ENCODE results near the gene AMER3. TPM values are rescaled to one million over a fixed set of nuclear protein-coding genes. Genes with fewer than 3 reads are reported as not detected.

The AMER3 gene
- total and polyA plus RNA-seq, 2 of the 8 experiments (the other 6 are each of a cell fraction or from before 2014, with no cell fraction given), result 0.15 to 0.19 TPM

DNA sequence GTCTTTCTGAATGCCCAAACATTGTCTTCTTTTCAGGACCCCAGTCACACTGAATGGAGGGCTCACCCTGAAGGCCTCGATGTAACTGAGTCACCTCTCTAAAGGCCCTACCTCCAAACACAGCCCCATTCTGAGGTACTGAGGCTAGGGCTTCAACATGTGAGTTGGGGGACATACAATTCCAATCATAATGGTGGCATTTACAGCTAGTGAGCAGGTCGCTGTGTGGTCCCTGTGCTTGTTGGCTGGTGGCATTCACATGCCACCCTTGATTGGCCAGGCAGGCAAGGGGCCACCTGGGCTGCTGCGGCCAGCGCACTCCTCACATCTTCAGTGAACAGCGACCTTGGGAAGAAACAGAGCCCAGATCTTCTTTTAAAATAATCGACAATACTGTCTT, 30.7 kb downstream of the AMER3 start:
- no peak overlapping the region for H2AK5ac ChIP-seq (ENCODE audit: low read depth, low read length)
- no peak overlapping the region for H3K4me2 ChIP-seq (ENCODE audit: insufficient read depth in 1 of 2, low read depth in 2 of 2, low read length in 2 of 2)
- no peak overlapping the region for H2BK15ac ChIP-seq (ENCODE audit: low read length)
- no peak overlapping the region for H3K23ac ChIP-seq (ENCODE audit: insufficient read length)
- H2BK120ac ChIP-seq (replicated peaks; ENCODE audit: low read depth, low read length), result no peak overlapping the region
- no peaks in the 10 kb centered on the region for H3K79me1 ChIP-seq (ENCODE audit: low read depth, low read length)
- H3K23me2 ChIP-seq (ENCODE audit: low read depth, low read length), result peaks cover 3% of the 10 kb centered on the region; the same call in 1 of the 2 replicates
- FAIRE-seq (no peak), DNase-seq (ENCODE audit: low read depth in 1 of 2, low spot score in 2 of 2) (no peak)
- no peak overlapping the region for H3K9ac ChIP-seq (replicated peaks in 1 of 4; ENCODE audit: extremely low read depth in 1 of 4, low read depth in 3 of 4, low read length in 3 of 4)
- no peak overlapping the region for H2BK12ac ChIP-seq (ENCODE audit: low read depth, low read length)
- no peak overlapping the region for H2AFZ ChIP-seq (ENCODE audit: low read length)
- peaks cover 0 to 3% of the 10 kb centered on the region in 2 experiments for H4K20me1 ChIP-seq (replicated peaks in 1 of 2; ENCODE audit: control insufficient read depth in 1 of 2, insufficient read depth in 2 of 2, low read length in 2 of 2)
- no peak overlapping the region for H3K4me3 ChIP-seq (ENCODE audit: extremely low read depth in 1 of 4, insufficient read depth in 2 of 4, low read depth in 3 of 4, low read length in 4 of 4)
- H2BK5ac ChIP-seq (ENCODE audit: low read depth, low read length), result no peak overlapping the region
- no peak for TF ChIP-seq NANOG (IDR thresholded peaks at IDR 0.05; ENCODE audit: insufficient read depth, low read depth, low read length, poor library complexity, severe bottlenecking)
- no peak for TF ChIP-seq SIRT6 (IDR thresholded peaks at IDR 0.05; ENCODE audit: low read length)
- no peak for TF ChIP-seq KDM5A (IDR thresholded peaks at IDR 0.05; ENCODE audit: low read length)
- no peak for TF ChIP-seq JUND (IDR thresholded peaks at IDR 0.05; ENCODE audit: low read length)
- TF ChIP-seq SIX5 (IDR thresholded peaks at IDR 0.05; ENCODE audit: low read depth, low read length), result no peak
- TF ChIP-seq POU5F1 (IDR thresholded peaks at IDR 0.05; ENCODE audit: low read depth, low read length), result no peak
- H3K14ac ChIP-seq (ENCODE audit: insufficient read length), result no peak overlapping the region
- H3K27ac ChIP-seq (ENCODE audit: low read depth, low read length), result no peak overlapping the region
- no peaks in the 10 kb centered on the region for H3K36me3 ChIP-seq (ENCODE audit: control insufficient read depth in 2 of 4, insufficient read depth in 4 of 4, low read length in 3 of 4)
- H3K56ac ChIP-seq (replicated peaks; ENCODE audit: insufficient read length, low read depth, low read length), result no peak overlapping the region
- ChIA-PET CTCF (ENCODE audit: partially characterized antibody) (interaction anchor here (2.9 kb wide), 1 partner anchor 11 kb away, joined by 12 read pairs; no protein-coding TSS in a partner anchor), POLR2A (ENCODE audit: partially characterized antibody) (no interaction called here)
- H3K27me3 ChIP-seq (replicated peaks in 1 of 4; ENCODE audit: control insufficient read depth in 3 of 4, extremely low read depth in 1 of 4, insufficient read depth in 3 of 4, low read length in 3 of 4), result no peaks in the 10 kb centered on the region; a peak in 1 of 7 replicates
- 91% methylated on average over 6 of the region's 6 CpGs; no CpG with 5 or more reads in 1 of the 2 experiments for WGBS, 2 experiments (ENCODE audit: extremely low coverage in 1 of 2, insufficient coverage in 1 of 2, insufficient read length in 1 of 2, insufficient replicate concordance in 2 of 2, low coverage in 1 of 2, low lambda C conversion rate in 2 of 2, missing lambda C conversion rate in 1 of 2)
- H4K8ac ChIP-seq (ENCODE audit: extremely low read depth, insufficient read depth, low read length), result no peak overlapping the region
- H3K4ac ChIP-seq (replicated peaks; ENCODE audit: insufficient read length, low read depth, low read length), result no peak overlapping the region
- H4K91ac ChIP-seq (replicated peaks; ENCODE audit: insufficient read length, low read length), result no peak overlapping the region
- no peaks in the 10 kb centered on the region for H3K4me1 ChIP-seq (replicated peaks in 1 of 4; ENCODE audit: control insufficient read depth in 3 of 4, insufficient read depth in 4 of 4, low read length in 3 of 4)
- H3K9me3 ChIP-seq (ENCODE audit: insufficient read depth in 2 of 2, low read depth in 1 of 2, low read length in 1 of 2), result no peaks in the 10 kb centered on the region
- no peak overlapping the region for H3K18ac ChIP-seq (ENCODE audit: extremely low read depth, low read length)
- H3K79me2 ChIP-seq (ENCODE audit: control insufficient read depth in 1 of 2, insufficient read depth in 2 of 2, low read length in 2 of 2), result no peaks in the 10 kb centered on the region
- H4K5ac ChIP-seq (ENCODE audit: insufficient read length, low read depth, low read length), result no peak overlapping the region
- H2BK20ac ChIP-seq (ENCODE audit: low read length), result no peak overlapping the region

Data from H1 (cell line).